ENCODE data around the gene MIXL1. TPM values are rescaled to one million over a fixed set of nuclear protein-coding genes. Genes with fewer than 3 reads are reported as not detected.

MIXL1 gene
- total RNA-seq, result not detected in 2 replicates

DNA sequence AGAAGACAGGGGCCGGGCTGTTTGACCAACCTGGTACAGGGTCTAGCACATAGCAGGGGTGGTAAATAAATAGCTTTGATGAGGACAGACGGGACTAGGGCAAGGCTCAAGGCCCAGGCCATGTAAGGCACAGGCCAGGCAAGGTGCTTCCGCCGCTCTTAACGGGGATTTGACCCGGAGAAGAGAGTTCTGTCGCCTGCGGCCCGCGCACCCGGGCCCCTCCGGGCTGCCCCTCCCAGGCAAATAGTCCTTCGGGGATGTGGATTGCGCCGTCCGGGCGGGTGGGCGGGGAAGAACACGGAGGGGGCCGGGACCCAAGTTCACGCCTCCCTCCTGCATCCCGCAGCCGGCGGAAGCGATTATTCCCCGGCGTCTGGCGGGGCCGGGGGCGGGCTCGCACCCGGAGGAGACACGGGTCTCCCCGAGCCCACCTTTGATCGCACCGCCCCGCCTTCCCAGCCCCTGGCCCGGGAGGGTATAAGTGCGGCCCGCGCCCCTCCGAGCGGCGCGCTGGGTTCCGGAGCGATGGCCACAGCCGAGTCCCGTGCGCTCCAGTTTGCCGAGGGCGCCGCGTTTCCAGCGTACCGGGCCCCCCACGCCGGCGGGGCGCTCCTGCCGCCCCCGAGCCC lies at the start of gene MIXL1:
TSS of gene MIXL1 (plus strand) at position 508 of the 629 bp plus-strand sequence. CDS start at position 526, 18 bp downstream.
- intact Hi-C loops (cut with micrococcal nuclease), result loop anchor here (5.0 kb wide), 1 partner anchor 109 kb away; no protein-coding TSS in a partner anchor
- H3K4me1 Mint-ChIP-seq (ENCODE audit: low read depth), result peaks cover 6% of the 10 kb centered on the region
- no peak for DNase-seq (ENCODE audit: low spot score)
- no peak within 1 kb of the TSS for H3K27ac Mint-ChIP-seq
- peak within 1 kb of the TSS; percentile 78 for H3K4me3 Mint-ChIP-seq
- peaks cover 40% of the 10 kb centered on the region for H3K27me3 Mint-ChIP-seq (ENCODE audit: insufficient read depth)
- H3K36me3 Mint-ChIP-seq (ENCODE audit: low read depth), result no peaks in the 10 kb centered on the region
- H3K9me3 Mint-ChIP-seq, result no peaks in the 10 kb centered on the region

DNA sequence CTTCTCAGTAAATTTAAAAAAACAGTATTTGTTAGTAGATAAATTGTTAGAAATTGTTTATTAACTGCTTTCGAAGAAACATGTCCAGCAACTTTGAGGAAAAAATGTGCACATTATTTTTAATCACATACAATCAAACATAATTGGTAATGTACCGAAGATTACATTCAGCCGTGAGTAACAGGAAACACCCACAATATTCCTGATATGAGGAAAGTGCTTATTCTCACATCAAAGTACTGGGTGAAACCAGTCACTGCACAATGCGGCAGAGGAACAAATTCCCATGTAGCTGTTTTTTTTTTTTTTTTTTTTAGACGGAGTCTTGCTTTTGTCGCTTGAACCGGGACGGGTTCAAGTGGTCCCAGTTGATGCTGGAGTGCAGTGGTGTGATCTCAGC lies 46.6 kb upstream of the MIXL1 start:
- Mint-ChIP-seq H3K36me3 (ENCODE audit: low read depth) (peaks cover 27% of the 10 kb centered on the region), H3K27ac (no peak overlapping the region), H3K27me3 (ENCODE audit: insufficient read depth) (no peaks in the 10 kb centered on the region), H3K4me3 (no peak overlapping the region), H3K9me3 (peaks cover 3% of the 10 kb centered on the region), H3K4me1 (ENCODE audit: low read depth) (peaks cover 31% of the 10 kb centered on the region)
- DNase-seq (ENCODE audit: low spot score), result no peak
- intact Hi-C loops (cut with micrococcal nuclease), result no loop called here

DNA sequence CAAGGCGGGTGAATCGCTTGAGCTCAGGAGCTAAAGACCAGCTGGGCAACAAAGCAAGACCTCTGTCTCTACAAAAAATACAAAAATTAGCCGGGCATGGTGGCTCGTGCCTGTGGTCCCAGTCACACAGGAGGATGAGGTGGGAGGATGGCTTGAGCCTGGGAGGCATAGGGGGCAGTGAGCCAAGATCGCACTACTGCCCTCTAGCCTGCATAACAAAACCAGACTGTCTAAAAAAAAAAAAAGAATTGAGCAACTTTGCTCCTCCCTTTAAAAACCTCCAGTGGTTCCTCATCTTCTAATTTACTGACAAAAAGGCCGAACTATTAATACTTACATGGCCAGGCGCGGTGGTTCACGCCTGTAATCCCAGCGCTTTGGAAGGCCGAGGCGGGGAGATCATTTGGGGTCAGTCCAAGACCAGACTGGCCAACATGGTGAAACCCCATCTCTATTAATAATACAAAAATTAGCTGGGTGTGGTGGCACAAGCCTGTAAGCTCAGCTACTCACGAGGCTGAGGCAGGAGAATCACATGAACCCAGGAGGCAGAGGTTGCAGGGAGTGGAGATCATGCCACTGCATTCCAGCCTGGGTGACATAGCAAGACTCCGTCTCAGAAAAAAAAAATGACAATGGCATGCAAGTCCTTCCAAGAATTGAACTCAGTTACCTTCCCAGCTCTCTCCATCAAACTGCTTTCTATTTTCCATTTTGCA lies 41.3 kb upstream of the MIXL1 start:
- intact Hi-C loops (cut with micrococcal nuclease), result no loop called here
- peaks cover 3% of the 10 kb centered on the region for H3K9me3 Mint-ChIP-seq
- H3K4me1 Mint-ChIP-seq (ENCODE audit: low read depth), result peaks cover 52% of the 10 kb centered on the region

DNA sequence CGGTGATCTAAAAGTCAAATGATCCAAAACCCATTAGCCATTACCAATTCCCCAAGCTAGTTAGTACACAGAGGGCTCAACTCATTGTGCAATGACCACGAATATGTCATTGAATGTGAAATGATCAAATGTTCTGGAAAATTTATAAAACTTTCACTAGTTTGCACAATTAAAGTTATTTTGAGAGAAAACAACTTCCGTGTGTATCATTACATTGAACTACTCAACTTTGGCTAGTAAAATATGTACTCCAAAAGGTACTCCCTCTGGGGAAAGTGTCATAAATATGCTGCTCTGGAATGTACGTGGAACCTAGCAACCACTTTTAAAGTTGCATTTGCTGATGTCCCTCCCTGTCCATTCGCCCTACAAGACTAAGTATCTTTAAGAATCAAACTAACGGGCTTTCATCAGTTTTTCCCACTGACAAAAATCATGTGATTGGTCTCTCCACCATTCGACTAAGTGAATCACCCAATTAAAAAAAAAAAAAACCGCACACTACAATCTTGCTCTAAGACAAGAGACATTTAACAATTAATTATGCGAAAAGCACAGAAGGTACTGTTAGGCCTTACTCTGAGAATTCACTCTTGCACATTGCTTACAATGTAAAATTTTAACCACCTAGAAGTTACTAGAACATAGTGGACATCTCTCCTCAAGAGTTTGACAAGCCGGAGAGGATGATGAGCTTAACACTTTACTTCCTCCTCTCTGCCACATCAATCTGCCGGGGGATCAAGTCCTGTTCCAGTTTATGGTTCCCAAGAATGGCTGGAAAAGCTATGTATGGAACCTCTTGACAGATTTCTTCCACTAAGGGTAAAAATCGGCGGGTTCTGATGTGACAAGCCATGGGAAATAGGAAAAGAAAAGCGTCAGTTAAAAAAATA lies 38.1 kb upstream of the MIXL1 start:
- Mint-ChIP-seq H3K9me3 (no peaks in the 10 kb centered on the region), H3K27ac (peak overlapping the region; percentile 87), H3K27me3 (ENCODE audit: insufficient read depth) (no peaks in the 10 kb centered on the region), H3K4me1 (ENCODE audit: low read depth) (peaks cover 37% of the 10 kb centered on the region), H3K36me3 (ENCODE audit: low read depth) (peaks cover 16% of the 10 kb centered on the region), H3K4me3 (peak overlapping the region; percentile 96)
- no peak for DNase-seq (ENCODE audit: low spot score)
- intact Hi-C loops (cut with micrococcal nuclease), result loop anchor here (1.0 to 2.0 kb wide), 6 partner anchors 12 to 221 kb away; partner anchors contain the start of genes LIN9 and SDE2

More for the DNA sequence above, 41.3 kb upstream of the MIXL1 start:
- Mint-ChIP-seq H3K36me3 (ENCODE audit: low read depth) (peaks cover 30% of the 10 kb centered on the region), H3K27me3 (ENCODE audit: insufficient read depth) (no peaks in the 10 kb centered on the region), H3K4me3 (no peak overlapping the region), H3K27ac (no peak overlapping the region)
- DNase-seq (ENCODE audit: low spot score), result no peak

DNA sequence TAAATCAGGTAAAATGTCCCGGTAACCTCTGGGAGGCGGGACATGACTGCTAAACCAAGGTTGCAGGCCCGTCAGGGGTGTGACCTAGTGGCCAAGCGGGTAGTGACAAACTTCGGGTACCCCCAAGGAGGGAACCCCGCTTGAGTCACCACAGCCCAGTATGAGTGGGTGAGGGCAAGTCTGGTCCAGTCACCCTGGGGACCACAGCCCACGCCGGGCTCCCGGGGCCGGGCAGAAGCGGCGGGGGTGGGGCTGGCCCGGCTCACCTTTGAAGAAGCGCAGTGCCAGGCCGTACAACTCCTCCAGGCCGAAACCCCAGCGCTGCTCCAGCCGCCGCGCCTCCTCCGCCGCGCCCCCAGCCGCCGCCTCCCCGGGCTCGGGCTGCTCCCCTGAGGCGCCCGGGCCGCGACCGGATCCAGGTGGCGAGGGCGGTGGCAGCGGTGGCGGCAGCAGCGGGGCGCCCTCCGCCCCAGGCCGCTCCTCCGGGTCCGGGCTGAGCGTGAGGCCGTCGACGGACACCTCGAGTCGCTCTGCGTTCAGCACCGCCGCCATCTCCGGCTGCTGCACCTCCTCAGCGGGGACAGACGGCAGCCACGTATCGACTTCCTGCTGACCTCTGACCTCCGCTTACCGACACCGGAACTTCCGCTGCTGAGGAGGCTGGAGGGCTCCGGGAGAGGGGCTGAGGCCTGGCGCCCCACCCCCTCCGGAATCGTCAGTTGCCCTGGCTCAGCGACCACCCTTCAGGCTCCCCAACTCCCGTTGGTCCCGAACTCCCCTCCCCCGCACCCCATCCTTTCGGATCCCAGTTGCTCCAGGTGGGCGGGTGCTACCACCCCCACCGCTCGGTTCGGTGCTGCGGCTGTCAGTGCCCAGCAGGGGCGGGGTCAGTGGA lies 37.1 kb upstream of the MIXL1 start, which contains the start of gene ACBD3:
TSS of gene ACBD3 (minus strand) at position 618 of the 895 bp plus-strand sequence. CDS start at position 552, 66 bp downstream.
- peak within 1 kb of the TSS; percentile 96 for H3K4me3 Mint-ChIP-seq
- peaks cover 13% of the 10 kb centered on the region for H3K36me3 Mint-ChIP-seq (ENCODE audit: low read depth)
- H3K27me3 Mint-ChIP-seq (ENCODE audit: insufficient read depth), result no peaks in the 10 kb centered on the region
- peaks cover 35% of the 10 kb centered on the region for H3K4me1 Mint-ChIP-seq (ENCODE audit: low read depth)
- peak; percentile 84 for DNase-seq (ENCODE audit: low spot score)
- H3K27ac Mint-ChIP-seq, result peak within 1 kb of the TSS; percentile 92
- no peaks in the 10 kb centered on the region for H3K9me3 Mint-ChIP-seq
- intact Hi-C loops (cut with micrococcal nuclease), result loop anchor here (1.0 to 2.0 kb wide), 6 partner anchors 11 to 220 kb away; partner anchors contain the start of genes LIN9 and SDE2

DNA sequence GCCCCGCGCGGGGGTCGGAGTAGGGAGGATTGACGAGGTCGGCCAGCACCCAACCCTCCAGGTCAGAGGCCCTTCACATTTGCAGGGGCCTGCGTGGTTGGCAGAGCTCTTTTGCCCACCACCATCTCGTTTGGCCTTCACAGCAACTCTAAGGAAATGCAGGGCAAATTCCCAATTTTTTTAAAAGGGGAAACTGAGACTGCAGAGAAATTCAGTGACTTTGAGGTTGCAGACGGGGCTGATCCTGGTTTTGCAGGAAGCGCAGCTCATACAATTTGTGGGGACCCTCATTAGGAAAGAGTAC lies 36.5 kb upstream of the MIXL1 start:
- intact Hi-C loops (cut with micrococcal nuclease), result loop anchor here (2.0 kb wide), 1 partner anchor 220 kb away; no protein-coding TSS in a partner anchor
- peaks cover 13% of the 10 kb centered on the region for H3K36me3 Mint-ChIP-seq (ENCODE audit: low read depth)
- H3K9me3 Mint-ChIP-seq, result no peaks in the 10 kb centered on the region
- DNase-seq (ENCODE audit: low spot score), result no peak
- peak overlapping the region; percentile 92 for H3K27ac Mint-ChIP-seq
- peaks cover 29% of the 10 kb centered on the region for H3K4me1 Mint-ChIP-seq (ENCODE audit: low read depth)
- H3K4me3 Mint-ChIP-seq, result peak overlapping the region; percentile 91
- no peaks in the 10 kb centered on the region for H3K27me3 Mint-ChIP-seq (ENCODE audit: insufficient read depth)

DNA sequence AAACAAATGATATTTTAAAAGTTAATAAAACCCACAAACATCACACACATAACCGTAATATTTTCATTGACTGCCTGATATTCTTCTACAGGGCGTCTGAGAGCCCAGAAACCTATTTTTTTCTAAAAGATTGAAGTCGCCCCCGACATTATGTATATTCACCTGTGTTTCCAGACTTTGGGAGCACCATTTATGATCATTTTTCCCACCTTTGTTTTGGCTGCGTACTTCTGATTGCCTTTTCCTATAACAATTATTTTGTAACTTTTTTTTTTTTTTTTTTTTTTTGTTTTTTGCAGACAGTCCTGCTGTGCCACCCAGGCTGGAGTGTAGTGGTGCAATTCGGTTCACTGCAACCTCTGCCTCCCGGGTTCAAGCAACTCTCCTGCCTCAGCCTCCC lies 36.1 kb upstream of the MIXL1 start:
- peaks cover 11% of the 10 kb centered on the region for H3K36me3 Mint-ChIP-seq (ENCODE audit: low read depth)
- H3K9me3 Mint-ChIP-seq, result no peaks in the 10 kb centered on the region
- H3K4me1 Mint-ChIP-seq (ENCODE audit: low read depth), result peaks cover 25% of the 10 kb centered on the region
- intact Hi-C loops (cut with micrococcal nuclease), result loop anchor here (2.0 kb wide), 1 partner anchor 219 kb away; no protein-coding TSS in a partner anchor
- peak overlapping the region; percentile 91 for H3K4me3 Mint-ChIP-seq
- no peaks in the 10 kb centered on the region for H3K27me3 Mint-ChIP-seq (ENCODE audit: insufficient read depth)
- no peak for DNase-seq (ENCODE audit: low spot score)
- no peak overlapping the region for H3K27ac Mint-ChIP-seq

DNA sequence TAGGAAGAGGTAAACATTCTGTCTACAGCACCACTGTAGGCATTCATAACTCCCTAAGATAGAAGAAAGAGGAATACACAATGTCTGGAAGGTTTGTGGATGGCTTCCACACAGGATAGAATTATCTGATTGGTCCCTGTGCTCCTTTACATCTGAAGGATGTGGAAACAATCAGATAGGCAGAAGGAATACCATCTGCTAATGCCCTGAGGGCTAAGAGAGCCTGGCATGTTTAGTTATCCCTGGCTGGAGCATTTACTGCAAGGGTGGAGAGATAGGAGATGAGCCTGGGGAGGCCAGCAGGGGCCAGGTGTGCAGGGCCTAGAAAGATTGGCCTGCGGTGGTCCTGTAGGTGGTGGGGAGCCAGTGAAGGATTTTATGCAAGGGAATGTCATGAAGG lies 28.3 kb upstream of the MIXL1 start:
- intact Hi-C loops (cut with micrococcal nuclease), result loop anchor here (5.0 kb wide), 1 partner anchor 718 kb away; no protein-coding TSS in a partner anchor
- H3K4me1 Mint-ChIP-seq (ENCODE audit: low read depth), result no peaks in the 10 kb centered on the region
- peaks cover 5% of the 10 kb centered on the region for H3K27me3 Mint-ChIP-seq (ENCODE audit: insufficient read depth)
- no peak overlapping the region for H3K4me3 Mint-ChIP-seq
- H3K9me3 Mint-ChIP-seq, result no peaks in the 10 kb centered on the region
- no peak overlapping the region for H3K27ac Mint-ChIP-seq
- no peaks in the 10 kb centered on the region for H3K36me3 Mint-ChIP-seq (ENCODE audit: low read depth)
- DNase-seq (ENCODE audit: low spot score), result no peak

DNA sequence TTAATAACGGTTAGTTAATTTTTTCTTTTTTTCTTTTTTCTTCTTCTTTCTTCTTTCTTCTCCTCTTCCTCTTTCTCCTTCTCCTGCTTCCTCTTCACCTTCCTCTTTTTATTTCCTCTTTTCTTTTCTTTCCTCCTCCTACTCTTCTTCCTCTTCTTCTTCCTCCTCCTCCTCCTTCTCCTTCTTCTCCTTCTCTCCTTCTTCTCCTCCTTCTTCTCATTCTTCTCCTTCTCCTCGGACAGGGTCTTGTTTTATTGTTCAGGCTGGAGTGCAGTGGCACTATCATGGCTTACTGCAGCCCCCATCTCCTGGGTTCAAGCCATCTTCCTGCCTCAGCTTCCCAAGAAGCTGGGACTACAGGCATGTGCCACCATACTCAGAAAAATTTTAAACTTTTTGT lies 23.5 kb upstream of the MIXL1 start:
- no peak overlapping the region for H3K4me3 Mint-ChIP-seq
- no peaks in the 10 kb centered on the region for H3K4me1 Mint-ChIP-seq (ENCODE audit: low read depth)
- no peaks in the 10 kb centered on the region for H3K36me3 Mint-ChIP-seq (ENCODE audit: low read depth)
- intact Hi-C loops (cut with micrococcal nuclease), result loop anchor here (5.0 kb wide), 1 partner anchor 723 kb away; no protein-coding TSS in a partner anchor
- H3K9me3 Mint-ChIP-seq, result no peaks in the 10 kb centered on the region
- DNase-seq (ENCODE audit: low spot score), result no peak
- H3K27ac Mint-ChIP-seq, result no peak overlapping the region
- peaks cover 12% of the 10 kb centered on the region for H3K27me3 Mint-ChIP-seq (ENCODE audit: insufficient read depth)

DNA sequence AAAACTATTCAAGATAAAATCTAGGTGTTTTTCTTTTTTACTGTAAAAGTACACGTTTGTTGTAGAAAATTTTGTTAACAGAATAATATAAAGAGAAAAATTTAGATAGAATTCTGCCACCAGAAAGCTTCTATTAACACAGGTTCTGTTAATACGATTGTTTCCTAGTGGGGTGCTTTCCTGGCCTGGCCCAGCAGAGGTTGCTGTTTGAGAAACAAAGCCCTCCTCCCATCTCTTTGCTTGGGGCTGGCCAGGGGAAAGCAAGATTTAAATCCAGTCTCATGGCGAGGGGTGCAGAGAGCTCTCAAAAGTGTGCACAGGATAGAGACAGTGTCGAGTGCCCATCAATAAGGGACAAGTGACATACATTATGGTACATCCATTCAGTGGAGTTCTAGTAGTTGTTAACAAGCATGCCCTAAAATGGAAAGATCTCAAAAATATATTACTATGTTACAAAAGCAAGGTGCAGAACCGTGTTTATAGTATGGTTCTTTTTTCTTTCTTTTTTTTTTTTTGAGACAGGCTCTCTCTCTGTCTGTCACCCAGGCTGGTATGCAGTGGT lies 22.4 kb upstream of the MIXL1 start:
- Mint-ChIP-seq H3K36me3 (ENCODE audit: low read depth) (no peaks in the 10 kb centered on the region), H3K27me3 (ENCODE audit: insufficient read depth) (peaks cover 12% of the 10 kb centered on the region), H3K27ac (no peak overlapping the region), H3K9me3 (no peaks in the 10 kb centered on the region), H3K4me1 (ENCODE audit: low read depth) (no peaks in the 10 kb centered on the region), H3K4me3 (no peak overlapping the region)
- DNase-seq (ENCODE audit: low spot score), result no peak
- intact Hi-C loops (cut with micrococcal nuclease), result loop anchor here (1.0 kb wide), 1 partner anchor 132 kb away; no protein-coding TSS in a partner anchor

DNA sequence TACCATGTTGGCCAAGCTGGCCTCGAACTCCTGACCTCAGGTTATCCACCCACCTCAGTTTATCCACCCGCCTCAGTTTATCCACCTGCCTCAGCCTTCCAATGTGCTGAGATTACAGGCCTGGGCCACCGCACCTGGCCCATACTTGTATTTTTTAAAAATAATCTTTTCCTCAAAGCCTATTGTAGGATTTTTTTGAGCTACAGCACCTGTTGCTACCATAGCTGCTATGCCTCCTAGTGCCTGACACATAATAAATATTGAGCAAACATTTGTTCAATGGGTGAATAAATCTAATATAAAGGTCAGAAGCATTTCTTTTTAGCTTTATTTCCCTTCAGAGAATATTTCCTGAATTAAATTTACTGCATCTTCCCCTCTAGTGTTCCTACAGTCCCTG lies 21.2 kb upstream of the MIXL1 start:
- DNase-seq (ENCODE audit: low spot score), result no peak
- no peaks in the 10 kb centered on the region for H3K4me1 Mint-ChIP-seq (ENCODE audit: low read depth)
- no peak overlapping the region for H3K27ac Mint-ChIP-seq
- intact Hi-C loops (cut with micrococcal nuclease), result no loop called here
- H3K9me3 Mint-ChIP-seq, result no peaks in the 10 kb centered on the region
- no peaks in the 10 kb centered on the region for H3K36me3 Mint-ChIP-seq (ENCODE audit: low read depth)
- H3K4me3 Mint-ChIP-seq, result no peak overlapping the region
- H3K27me3 Mint-ChIP-seq (ENCODE audit: insufficient read depth), result peaks cover 12% of the 10 kb centered on the region
